GM21447 (cell line): ENCODE results near the gene ENDOV.

ENCODE experiments used
- ATAC-seq: cut with Tn5 transposase; IDR thresholded peaks from one replicate; pipeline ENCODE4 v1.9.1; 2021; ENCODE audit not compliant: unreplicated experiment

Gene ENDOV

DNA sequence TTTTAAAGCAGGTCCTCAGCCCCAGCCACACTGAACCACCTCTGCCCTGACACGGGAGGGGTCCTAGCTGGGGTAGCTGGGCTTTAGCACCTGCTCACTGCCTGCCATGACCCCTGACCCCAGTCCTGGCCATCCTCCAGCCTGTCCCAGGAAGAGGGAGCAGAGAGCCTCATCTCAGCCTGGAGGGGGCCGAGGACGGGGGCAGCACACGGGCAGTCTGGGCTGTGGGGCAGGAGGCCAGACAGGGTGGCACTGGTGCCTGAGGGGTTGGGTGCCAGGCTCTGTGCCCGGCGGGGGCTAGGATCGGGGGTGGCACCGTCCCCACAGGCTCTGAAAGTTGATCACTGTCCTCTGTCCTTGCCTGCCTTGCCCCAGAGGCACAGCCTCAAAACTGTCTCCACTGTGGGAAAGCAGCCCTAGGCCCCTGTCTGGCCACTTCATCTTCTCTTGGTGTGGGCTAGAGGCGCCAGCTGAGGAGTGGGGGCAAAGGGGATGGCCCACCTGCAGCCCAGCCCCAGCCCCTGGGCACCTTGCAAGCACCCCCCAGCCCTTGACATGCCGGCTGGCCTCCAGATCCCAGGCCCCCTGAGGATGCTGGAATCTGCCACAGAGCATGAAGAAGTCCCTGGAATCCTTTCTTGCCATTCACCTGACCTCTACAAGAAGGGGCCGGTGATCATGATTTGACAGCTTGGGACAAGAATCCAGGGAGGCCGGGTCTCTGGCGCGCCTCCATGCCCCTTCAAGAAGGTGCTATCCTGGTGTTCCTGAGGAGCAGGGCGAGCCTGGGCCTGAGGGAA lies 15.7 kb downstream of the ENDOV start:
- ATAC-seq, result no peak

DNA sequence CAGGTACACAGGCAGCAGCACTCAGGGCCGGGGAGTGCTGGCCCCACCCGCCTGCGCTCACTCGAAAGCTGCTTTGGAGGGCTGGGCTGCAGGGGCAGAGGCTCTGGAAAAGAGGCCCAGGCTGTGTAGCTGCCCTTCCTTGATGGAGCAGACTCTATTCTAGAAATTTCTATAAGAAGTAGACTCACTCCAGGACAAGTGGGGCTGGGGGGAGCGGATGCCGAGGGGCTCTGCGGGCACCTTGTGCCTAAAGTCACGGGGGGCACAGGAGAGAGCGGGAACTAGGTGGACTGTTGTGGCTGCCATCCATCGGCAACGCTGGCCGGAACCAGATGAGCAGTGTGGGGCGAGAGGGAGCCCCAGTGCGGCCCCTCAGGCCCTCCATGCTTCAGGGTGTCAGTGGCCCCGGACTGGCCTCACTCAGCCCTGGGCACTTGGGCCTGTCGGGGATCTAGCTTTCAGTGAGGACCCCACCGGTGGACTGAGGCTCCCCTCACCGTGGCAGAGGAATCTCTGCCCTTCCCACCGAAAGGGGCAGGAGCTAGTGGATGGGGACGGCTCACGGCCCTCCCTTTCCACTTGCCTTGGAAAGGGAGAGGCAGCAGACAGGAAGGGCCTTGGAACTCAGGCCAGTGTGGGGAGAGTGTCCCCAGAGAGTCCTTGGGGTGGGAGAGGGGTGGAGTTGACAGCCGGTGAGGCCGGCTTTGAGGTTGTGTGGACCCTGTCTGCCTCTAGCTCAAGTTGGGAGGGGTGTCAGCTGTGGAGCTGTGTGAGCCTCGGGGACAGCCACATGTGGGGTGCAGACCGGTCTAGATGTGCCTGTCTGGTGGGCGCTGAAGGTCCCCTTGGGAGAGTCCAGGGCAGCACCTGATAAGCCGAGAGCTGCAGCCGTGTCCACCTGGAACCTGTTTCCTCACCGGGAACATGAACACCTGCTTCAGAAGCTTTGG lies 16.6 kb downstream of the ENDOV start:
- ATAC-seq, result no peak

DNA sequence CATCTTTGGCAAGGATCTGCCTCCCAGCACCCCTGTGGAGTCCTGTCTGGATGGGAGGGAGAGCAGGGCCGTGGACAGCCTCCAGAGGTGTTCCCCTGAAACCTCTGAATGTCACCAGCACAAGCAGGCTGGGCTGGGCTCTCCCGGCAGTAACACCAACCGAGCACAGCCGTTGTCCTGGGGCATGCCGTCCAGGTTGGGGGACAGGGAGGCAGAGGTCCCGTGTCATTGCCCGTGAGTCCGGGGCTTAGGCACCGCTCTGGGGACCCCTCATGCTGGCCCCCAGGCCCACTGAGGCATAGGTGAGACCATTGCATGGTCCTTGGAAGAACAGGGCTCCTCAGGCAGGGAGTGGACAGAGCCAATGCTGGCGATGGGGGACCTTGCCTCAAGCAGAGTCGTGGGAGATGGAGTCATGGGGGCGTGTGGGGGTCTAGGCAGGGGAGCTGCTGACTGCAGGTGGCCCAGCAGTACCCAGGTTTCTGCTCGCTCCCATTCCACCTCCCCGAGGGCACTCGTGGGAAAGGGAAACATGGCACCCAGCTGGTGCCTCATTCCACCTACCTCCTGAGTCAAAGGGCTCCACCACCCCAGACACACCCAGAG lies 17.5 kb downstream of the ENDOV start:
- no peak for ATAC-seq

GRCh38 chr17:80432961-80433550 lies 18.1 kb downstream of the ENDOV start:
- ATAC-seq, result no peak

- ATAC-seq, result no peak
Observed at GRCh38 chr17:80433916-80434666, 19.1 kb downstream of the ENDOV start.

DNA sequence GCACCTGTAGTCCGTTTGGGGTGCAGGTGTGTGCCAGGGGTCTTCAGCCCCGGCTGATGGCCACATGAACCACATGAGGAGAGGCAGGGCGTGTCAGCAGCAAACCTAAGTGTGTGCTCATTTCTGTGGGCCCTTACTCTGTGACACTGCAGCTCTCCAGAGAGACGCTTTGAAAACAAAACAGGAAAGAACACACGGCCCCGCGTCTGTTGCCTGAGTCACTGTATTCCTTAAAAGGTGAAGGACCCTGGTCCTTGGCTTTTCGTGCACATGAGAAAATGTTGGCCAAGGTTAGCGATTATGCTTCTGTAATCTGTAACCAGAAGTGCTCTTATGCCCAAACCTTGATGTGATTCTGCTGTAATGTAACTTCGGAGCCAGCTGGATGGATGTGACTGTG lies 22.6 kb downstream of the ENDOV start:
- no peak for ATAC-seq

- ATAC-seq, result no peak
Observed at GRCh38 chr17:80438806-80439205, 23.8 kb downstream of the ENDOV start.

GRCh38 chr17:80439499-80439898 lies 24.5 kb downstream of the ENDOV start:
- ATAC-seq, result no peak

GRCh38 chr17:80441133-80441578 lies 26.2 kb downstream of the ENDOV start:
- no peak for ATAC-seq

GRCh38 chr17:80441598-80442322 lies 26.8 kb downstream of the ENDOV start:
- ATAC-seq, result no peak

- no peak for ATAC-seq
Observed at GRCh38 chr17:80442323-80442659, 27.3 kb downstream of the ENDOV start.

- ATAC-seq, result no peak
Observed at GRCh38 chr17:80442764-80443163, 27.8 kb downstream of the ENDOV start.

- ATAC-seq, result no peak
Observed at GRCh38 chr17:80443498-80443897, 28.5 kb downstream of the ENDOV start.

DNA sequence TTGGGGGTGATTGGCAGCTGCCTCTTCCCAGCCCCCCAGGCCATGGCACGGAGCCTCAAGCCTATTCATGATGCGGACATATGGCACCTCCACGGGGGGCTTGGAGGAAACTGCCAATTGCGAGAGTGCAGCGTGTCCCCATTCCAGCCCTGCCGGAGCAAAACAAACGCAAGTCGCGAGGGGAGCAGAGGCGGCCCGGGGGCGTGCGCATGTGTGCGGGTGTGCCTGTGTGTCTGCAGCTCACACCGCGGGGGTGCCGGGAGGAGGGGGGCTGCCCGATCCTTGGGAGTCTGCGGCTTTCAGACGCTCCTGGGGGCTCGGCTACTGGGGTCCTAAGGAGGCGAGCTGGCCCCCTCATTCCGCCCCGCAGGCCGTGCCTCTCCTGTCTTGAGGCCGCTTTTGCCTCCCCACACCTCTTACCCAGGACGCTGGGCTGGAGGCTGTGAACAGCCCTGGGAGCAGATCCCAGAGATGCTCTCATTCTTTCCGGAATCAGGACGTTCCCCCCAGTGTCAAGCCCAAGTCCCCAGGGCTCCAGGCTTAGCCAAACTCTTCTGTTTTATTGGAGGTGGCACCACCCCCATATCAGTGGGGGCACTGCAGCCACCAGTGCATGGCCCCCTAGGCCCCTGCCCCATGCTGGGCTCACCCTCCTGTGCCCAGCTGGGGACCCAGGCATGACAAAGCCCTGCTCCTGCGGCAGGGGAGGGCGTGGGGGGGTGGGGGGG lies 29.1 kb downstream of the ENDOV start:
- no peak for ATAC-seq

GRCh38 chr17:80444644-80444979 lies 29.6 kb downstream of the ENDOV start:
- ATAC-seq, result no peak

DNA sequence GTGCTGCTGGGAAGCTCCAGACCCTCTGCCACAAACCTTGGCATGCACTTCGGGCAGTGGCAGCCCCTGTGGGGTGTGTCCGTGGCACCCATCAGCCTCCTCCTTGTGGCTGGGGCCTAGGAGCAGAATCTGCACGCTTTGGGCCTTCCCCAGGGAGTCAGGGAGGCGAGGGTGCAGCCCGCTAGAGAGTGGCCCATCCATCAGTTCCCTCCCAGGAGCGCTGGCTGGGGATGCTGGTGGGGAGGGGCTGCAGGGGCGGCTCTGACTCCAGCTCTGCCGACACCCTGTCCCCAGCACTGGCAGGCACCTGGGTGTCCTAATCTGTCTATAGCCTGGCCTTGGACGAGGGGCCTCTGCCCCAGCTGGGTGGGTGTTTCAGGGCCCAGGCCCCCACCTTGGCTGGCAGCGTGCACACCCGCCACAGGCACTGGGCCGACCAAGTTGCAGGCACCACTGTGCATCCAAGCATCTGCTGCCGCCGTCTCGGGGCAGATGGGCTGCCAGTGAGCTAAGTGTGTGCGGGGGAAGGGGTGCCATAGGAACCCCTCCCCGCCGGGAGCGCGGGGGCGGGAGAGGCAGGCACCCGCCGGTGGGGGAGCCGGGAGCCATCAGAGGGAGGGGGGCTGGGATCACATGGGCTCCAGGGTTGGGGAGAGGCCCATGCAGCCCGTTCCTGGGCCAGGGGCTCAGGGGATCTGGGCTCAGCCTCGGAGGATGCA lies 30.2 kb downstream of the ENDOV start:
- no peak for ATAC-seq

DNA sequence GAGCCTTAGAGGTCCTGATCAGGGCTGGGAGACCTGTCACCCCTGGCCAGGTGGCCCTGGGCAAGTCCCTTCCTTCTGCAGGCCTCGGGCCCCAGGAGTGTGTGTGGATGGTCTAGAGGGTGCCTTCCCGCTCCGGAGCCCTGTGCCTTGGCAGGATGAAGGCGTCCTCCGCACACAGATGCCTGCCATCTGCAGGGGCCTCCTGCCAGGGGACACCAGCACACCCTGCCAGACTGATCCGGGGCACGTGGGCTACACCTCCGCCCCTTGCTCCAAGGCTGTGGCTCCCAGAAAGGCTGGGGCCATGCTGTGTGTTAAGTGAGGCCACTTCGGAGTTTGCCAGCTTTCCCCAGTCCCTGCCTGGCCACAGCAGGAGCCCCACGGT lies 30.8 kb downstream of the ENDOV start:
- ATAC-seq, result no peak

DNA sequence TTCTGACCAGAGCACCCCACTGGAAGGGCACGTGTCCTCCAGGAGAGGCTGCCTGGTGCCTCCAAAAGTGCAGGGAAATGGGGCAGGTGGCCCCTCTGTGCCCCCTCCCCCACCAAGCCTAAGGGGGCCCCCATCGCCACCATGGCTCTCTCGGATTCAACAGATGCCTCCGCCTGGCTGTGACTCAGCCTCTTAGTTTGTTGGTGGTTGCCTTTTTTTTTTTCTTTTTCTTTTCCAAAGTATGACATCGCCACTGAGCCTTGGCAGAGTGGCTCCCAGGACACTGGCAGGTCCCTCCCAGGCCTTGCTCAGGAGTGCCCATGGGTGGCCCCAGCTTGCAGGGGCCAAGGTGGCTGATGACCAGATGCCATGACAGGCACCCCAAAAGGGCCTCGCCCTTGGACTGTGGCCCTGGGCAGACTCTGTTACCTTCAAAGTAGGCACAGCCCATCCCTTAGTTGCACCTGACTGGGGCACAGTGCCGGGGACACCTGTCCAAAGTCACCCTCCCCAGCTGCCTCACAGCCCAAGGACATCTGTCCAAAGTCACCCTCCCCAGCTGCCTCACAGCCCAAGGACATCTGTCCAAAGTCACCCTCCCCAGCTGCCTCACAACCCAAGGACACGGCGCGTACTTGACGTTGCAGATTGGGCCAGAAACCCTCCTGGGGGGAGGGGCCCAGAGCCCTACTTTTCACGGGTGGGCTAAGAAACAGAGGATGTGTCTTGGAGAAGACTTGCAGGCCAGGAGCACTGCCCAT lies 31.9 kb downstream of the ENDOV start:
- ATAC-seq, result no peak
